ENCODE results near the gene CFAP73. TPM values are rescaled to one million over a fixed set of nuclear protein-coding genes. Genes with fewer than 3 reads are reported as not detected.

The CFAP73 gene
- total and polyA plus RNA-seq, 2 of the 8 experiments (the other 6 are each of a cell fraction or from before 2014, with no cell fraction given) = 0.45 to 0.56 TPM

DNA sequence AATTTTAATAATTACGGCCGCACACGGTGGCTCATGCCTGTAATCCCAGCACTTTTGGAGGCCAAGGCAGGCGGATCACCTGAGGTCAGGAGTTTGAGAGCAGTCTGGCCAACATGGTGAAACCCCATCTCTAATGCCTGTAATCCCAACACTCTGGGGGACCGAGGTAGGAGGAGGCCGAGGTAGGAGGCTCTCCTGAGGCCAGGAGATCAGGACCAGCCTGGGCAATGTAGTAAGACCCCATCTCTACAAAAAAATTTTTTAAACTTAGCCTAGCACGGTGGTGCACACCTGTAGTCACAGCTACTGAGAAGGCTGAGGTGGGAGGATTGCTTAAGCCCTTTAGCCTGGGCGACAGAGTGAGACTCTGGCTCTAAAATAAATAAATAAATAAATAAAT is 5.6 kb upstream of the CFAP73 start:
- H3K36me3 ChIP-seq (ENCODE audit: control insufficient read depth in 2 of 4, insufficient read depth in 4 of 4, low read length in 3 of 4) = no peaks in the 10 kb centered on the region
- no peak for FAIRE-seq

More for the DNA sequence above, 5.6 kb upstream of the CFAP73 start:
- no peak overlapping the region for H3K4ac ChIP-seq (replicated peaks; ENCODE audit: insufficient read length, low read depth, low read length)
- no peak overlapping the region for H3K27ac ChIP-seq (ENCODE audit: low read depth, low read length)
- no peak overlapping the region for H2AFZ ChIP-seq (ENCODE audit: low read length)
- H4K20me1 ChIP-seq (replicated peaks in 1 of 2; ENCODE audit: control insufficient read depth in 1 of 2, insufficient read depth in 2 of 2, low read length in 2 of 2) = no peaks in the 10 kb centered on the region
- H4K5ac ChIP-seq (ENCODE audit: insufficient read length, low read depth, low read length) = no peak overlapping the region
- WGBS, 2 experiments (ENCODE audit: extremely low coverage in 1 of 2, insufficient coverage in 1 of 2, insufficient read length in 1 of 2, insufficient replicate concordance in 2 of 2, low coverage in 1 of 2, low lambda C conversion rate in 2 of 2, missing lambda C conversion rate in 1 of 2) = 95% methylated on average over 8 of the region's 8 CpGs; no CpG with 5 or more reads in 1 of the 2 experiments
- H3K4me3 ChIP-seq (ENCODE audit: extremely low read depth in 1 of 4, insufficient read depth in 2 of 4, low read depth in 3 of 4, low read length in 4 of 4) = no peak overlapping the region
- H3K18ac ChIP-seq (ENCODE audit: extremely low read depth, low read length) = no peak overlapping the region
- H2AK5ac ChIP-seq (ENCODE audit: low read depth, low read length) = no peak overlapping the region
- no peak overlapping the region for H4K8ac ChIP-seq (ENCODE audit: extremely low read depth, insufficient read depth, low read length)
- no peak overlapping the region for H3K23ac ChIP-seq (ENCODE audit: insufficient read length)
- H3K9me3 ChIP-seq (ENCODE audit: insufficient read depth in 2 of 2, low read depth in 1 of 2, low read length in 1 of 2) = no peaks in the 10 kb centered on the region
- no peak overlapping the region for H2BK15ac ChIP-seq (ENCODE audit: low read length)
- H3K14ac ChIP-seq (ENCODE audit: insufficient read length) = no peak overlapping the region
- DNase-seq (ENCODE audit: low read depth in 1 of 2, low spot score in 2 of 2) = no peak
- no peaks in the 10 kb centered on the region for H3K27me3 ChIP-seq (replicated peaks in 1 of 4; ENCODE audit: control insufficient read depth in 3 of 4, extremely low read depth in 1 of 4, insufficient read depth in 3 of 4, low read length in 3 of 4)
- no peaks in the 10 kb centered on the region for H3K79me2 ChIP-seq (ENCODE audit: control insufficient read depth in 1 of 2, insufficient read depth in 2 of 2, low read length in 2 of 2)
- no peak for TF ChIP-seq SIX5 (IDR thresholded peaks at IDR 0.05; ENCODE audit: low read depth, low read length)
- H3K79me1 ChIP-seq (ENCODE audit: low read depth, low read length) = no peaks in the 10 kb centered on the region
- H3K56ac ChIP-seq (replicated peaks; ENCODE audit: insufficient read length, low read depth, low read length) = no peak overlapping the region
- H2BK120ac ChIP-seq (replicated peaks; ENCODE audit: low read depth, low read length) = no peak overlapping the region
- no peaks in the 10 kb centered on the region; the same call in 1 of the 2 replicates for H3K23me2 ChIP-seq (ENCODE audit: low read depth, low read length)
- ChIA-PET CTCF (ENCODE audit: partially characterized antibody) (interaction anchor here (1.1 to 2.6 kb wide), 2 partner anchors 8 to 46 kb away, joined by 3 to 12 read pairs; partner anchors contain the start of gene RASAL1), POLR2A (ENCODE audit: partially characterized antibody) (interaction anchor here (1.7 to 2.1 kb wide), 2 partner anchors 9 to 11 kb away, joined by 7 to 8 read pairs; partner anchors contain the start of gene RASAL1)
- no peak overlapping the region for H4K91ac ChIP-seq (replicated peaks; ENCODE audit: insufficient read length, low read length)
- H2BK5ac ChIP-seq (ENCODE audit: low read depth, low read length) = no peak overlapping the region
- no peak overlapping the region for H2BK20ac ChIP-seq (ENCODE audit: low read length)
- no peak overlapping the region for H3K9ac ChIP-seq (replicated peaks in 1 of 4; ENCODE audit: extremely low read depth in 1 of 4, low read depth in 3 of 4, low read length in 3 of 4)
- no peak overlapping the region for H3K4me2 ChIP-seq (ENCODE audit: insufficient read depth in 1 of 2, low read depth in 2 of 2, low read length in 2 of 2)
- H2BK12ac ChIP-seq (ENCODE audit: low read depth, low read length) = no peak overlapping the region
- peaks cover 0 to 6% (median under 1%) of the 10 kb centered on the region in 4 experiments; a peak in 3 of 7 replicates for H3K4me1 ChIP-seq (replicated peaks in 1 of 4; ENCODE audit: control insufficient read depth in 3 of 4, insufficient read depth in 4 of 4, low read length in 3 of 4)

Measured in H1 (cell line).